BJ (cell line): Measurements from ENCODE around the gene CCR5AS.

ENCODE experiments used
- CTCF ChIA-PET: fragments of 350-600 bp; formaldehyde crosslinking; extraction: SDS; loops from one replicate; lab custom pipeline; 2021; ENCODE audit warnings: antibody characterized with exemption, inconsistent platforms; lab: Yijun Ruan, JAX
- POLR2A ChIA-PET: fragments of 300-600 bp; sonication (Branson Sonifier 250); formaldehyde crosslinking; extraction: SDS; loops from one replicate; lab custom pipeline; 2021; ENCODE audit warnings: antibody characterized with exemption; lab: Charles Lee
- DNase-seq: peaks from one replicate; pipeline ENCODE4 v3.0.0-alpha.2; 2011; ENCODE audit warnings: low read depth
- H3K27me3 ChIP-seq: 2 replicates; pipeline ENCODE4 v1.6.0; 2011; ENCODE audit warnings: low read length; ENCODE audit not compliant: control insufficient read depth, insufficient read depth
- H3K36me3 ChIP-seq: 2 replicates; pipeline ENCODE4 v1.5.1; 2011; ENCODE audit warnings: low read length; ENCODE audit not compliant: control insufficient read depth, insufficient read depth
- H3K4me3 ChIP-seq: 2 replicates; pipeline ENCODE4 v1.5.1; 2011; ENCODE audit warnings: low read depth, mild to moderate bottlenecking, control low read depth, low read length
- CTCF ChIP-seq: IDR thresholded peaks from 2 replicates; pipeline ENCODE4 v1.5.1; 2011; ENCODE audit warnings: low read depth, mild to moderate bottlenecking, control low read depth, inconsistent platforms, low read length, moderate library complexity; ENCODE audit not compliant: insufficient read depth

CCR5AS gene

GRCh38 chr3:46406788-46407611 lies at the start of gene CCR5AS, which contains the start of gene CCRL2:
Gene CCR5AS (minus strand): TSS chr3:46407066.
Gene CCRL2 (plus strand): TSS chr3:46407259. CDS start chr3:46408080, 821 bp downstream.
- CTCF ChIA-PET, result interaction anchor here (1.3 to 3.1 kb wide), 2 partner anchors 8 to 18 kb away, joined by 3 to 11 read pairs; no protein-coding TSS in a partner anchor
- H3K4me3 ChIP-seq, result no peak within 1 kb of the TSS
- POLR2A ChIA-PET, result no interaction called here
- no peak for TF ChIP-seq CTCF
- no peaks in the 10 kb centered on the region; the same call in 1 of the 2 replicates for H3K27me3 ChIP-seq
- no peak for DNase-seq
- H3K36me3 ChIP-seq, result no peaks in the 10 kb centered on the region

DNA sequence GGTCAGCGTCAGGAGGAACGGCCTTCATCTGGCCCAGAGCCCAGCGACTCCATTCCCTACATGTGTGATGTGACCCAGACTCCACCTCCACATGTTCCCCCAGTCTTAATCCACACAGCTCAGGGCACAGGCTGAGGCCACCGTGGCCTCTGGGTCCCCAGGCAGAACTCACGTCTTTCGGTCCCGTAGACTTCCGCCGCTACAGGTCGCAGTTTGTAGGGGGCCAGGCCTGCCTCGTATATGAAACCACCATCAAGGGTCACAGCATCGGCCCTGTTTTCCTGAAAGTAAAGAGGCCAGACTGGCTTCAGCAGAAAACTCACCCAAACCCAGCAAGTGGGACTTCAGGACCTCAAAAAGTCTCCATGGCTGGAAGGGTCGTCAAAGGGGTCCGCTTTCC lies 49.3 kb upstream of the CCR5AS start:
- no peak for DNase-seq
- ChIA-PET CTCF (interaction anchor here (1.5 kb wide), 1 partner anchor 16 kb away, joined by 3 read pairs; no protein-coding TSS in a partner anchor), POLR2A (no interaction called here)
- Histone ChIP-seq H3K4me3 (no peak overlapping the region), H3K36me3 (no peaks in the 10 kb centered on the region), H3K27me3 (peaks cover 9% of the 10 kb centered on the region)
- TF ChIP-seq CTCF, result no peak

GRCh38 chr3:46455231-46456115 lies 48.6 kb upstream of the CCR5AS start:
- Histone ChIP-seq H3K36me3 (no peaks in the 10 kb centered on the region), H3K4me3 (no peak overlapping the region), H3K27me3 (peaks cover 9% of the 10 kb centered on the region)
- ChIA-PET POLR2A (no interaction called here), CTCF (interaction anchor here (1.3 kb wide), 1 partner anchor 12 kb away, joined by 3 read pairs; no protein-coding TSS in a partner anchor)
- no peak for TF ChIP-seq CTCF
- no peak for DNase-seq

- Histone ChIP-seq H3K4me3 (no peak overlapping the region), H3K27me3 (peaks cover 11% of the 10 kb centered on the region), H3K36me3 (no peaks in the 10 kb centered on the region)
- POLR2A ChIA-PET, result no interaction called here
- TF ChIP-seq CTCF, result no peak
- CTCF ChIA-PET, result interaction anchor here (0.8 to 1.3 kb wide), 2 partner anchors 11 to 175 kb away, joined by 3 read pairs; no protein-coding TSS in a partner anchor
- DNase-seq, result no peak
These were observed 47.7 kb upstream of the CCR5AS start for GRCh38 chr3:46454606-46455005.
